Effector CD4-positive, alpha-beta T cell (primary cell): Measurements from ENCODE around the gene PDE7B.
"Not testable (repeated sequence)": the region's sequence is repeated elsewhere in the genome, so short reads cannot be mapped to it uniquely, and the experiment has no call there.

Experiments used
- DNase-seq: peaks from one replicate; pipeline ENCODE4 v3.0.0-alpha.2; 2020

PDE7B gene

GRCh38 chr6:136114661-136115060, 263.2 kb downstream of the PDE7B start:
- no peak for DNase-seq

GRCh38 chr6:136115941-136116340, 264.4 kb downstream of the PDE7B start:
- no peak for DNase-seq

- DNase-seq = no peak
These were observed 265.6 kb downstream of the PDE7B start for GRCh38 chr6:136117081-136117480.

- no peak for DNase-seq
These were observed 267.3 kb downstream of the PDE7B start for GRCh38 chr6:136118787-136119186.

- DNase-seq = no peak
These were observed 272.0 kb downstream of the PDE7B start for GRCh38 chr6:136123468-136123867.

- no peak for DNase-seq
These were observed 274.1 kb downstream of the PDE7B start for GRCh38 chr6:136125585-136125984.

- no peak for DNase-seq
These were observed 276.4 kb downstream of the PDE7B start for GRCh38 chr6:136127873-136128272.

- no peak for DNase-seq
These were observed 277.9 kb downstream of the PDE7B start for GRCh38 chr6:136129365-136129764.

- no peak for DNase-seq
These were observed 282.8 kb downstream of the PDE7B start for GRCh38 chr6:136134268-136134667.

- no peak for DNase-seq
These were observed 283.2 kb downstream of the PDE7B start for GRCh38 chr6:136134751-136135150.

- DNase-seq = no peak
These were observed 284.8 kb downstream of the PDE7B start for GRCh38 chr6:136136274-136136673.

- DNase-seq = no peak
These were observed 285.6 kb downstream of the PDE7B start for GRCh38 chr6:136137008-136137692.

- DNase-seq = no peak
These were observed 286.4 kb downstream of the PDE7B start for GRCh38 chr6:136137739-136138402.

- DNase-seq = not testable (repeated sequence)
These were observed 287.6 kb downstream of the PDE7B start for GRCh38 chr6:136139111-136139510.

- no peak for DNase-seq
These were observed 292.9 kb downstream of the PDE7B start for GRCh38 chr6:136144251-136145023.

- no peak for DNase-seq
These were observed 294.6 kb downstream of the PDE7B start for GRCh38 chr6:136146130-136146529.

- no peak for DNase-seq
These were observed 295.8 kb downstream of the PDE7B start for GRCh38 chr6:136147342-136147741.

- DNase-seq = no peak
These were observed 296.6 kb downstream of the PDE7B start for GRCh38 chr6:136148051-136148450.

- no peak for DNase-seq
These were observed 297.0 kb downstream of the PDE7B start for GRCh38 chr6:136148523-136148922.

- no peak for DNase-seq
These were observed 297.8 kb downstream of the PDE7B start for GRCh38 chr6:136149311-136149710.

GRCh38 chr6:136150961-136151360, 299.5 kb downstream of the PDE7B start:
- no peak for DNase-seq

- no peak for DNase-seq
These were observed 302.3 kb downstream of the PDE7B start for GRCh38 chr6:136153707-136154375.

GRCh38 chr6:136155191-136155590, 303.7 kb downstream of the PDE7B start:
- DNase-seq = no peak
